HCT116 (cell line): ENCODE data around the gene ZDHHC16. TPM values are rescaled to one million over a fixed set of nuclear protein-coding genes. Genes with fewer than 3 reads are reported as not detected.

Experiments
- ATAC-seq: fragments of 200-7000 bp; cut with Tn5 transposase; 2 replicates; pipeline ENCODE4 v1.9.1; 2020; ENCODE audit warnings: mild to moderate bottlenecking, moderate library complexity
- BruUV-seq: library from RNA; stranded (reverse); fragments of 400-500 nt; replicated peaks from 2 replicates; lab custom pipeline; 2021; lab: Mats Ljungman, UMichigan
- CTCF ChIA-PET: fragments of 300-600 bp; sonication (Branson Sonifier 250); formaldehyde crosslinking; loops from one replicate; lab custom pipeline; 2021; ENCODE audit warnings: antibody characterized with exemption; lab: Charles Lee
- POLR2A ChIA-PET: fragments of 300-600, 350-600 bp; sonication (Branson Sonifier 250); formaldehyde crosslinking; loops from one replicate; lab custom pipeline; 2021; ENCODE audit warnings: antibody characterized with exemption; lab: Charles Lee
- RAD21 ChIA-PET, 2 experiments: fragments of 300-600 bp; sonication (Branson Sonifier 250); formaldehyde crosslinking; loops; one replicate each; lab custom pipeline; 2023; ENCODE audit warnings: low total read pairs in 2 of 2; ENCODE audit not compliant: uncharacterized antibody in 2 of 2, unreplicated experiment in 2 of 2, low non-redundant PET in 1 of 2; lab: Charles Lee
- DNase-seq: peaks from one replicate; pipeline ENCODE4 v3.0.0-alpha.2; 2010; ENCODE audit warnings: low read depth, low spot score
- H2AFZ ChIP-seq: fragments of 200-600 bp; shearing (Covaris generic), sonication (generic); 2 replicates; pipeline ENCODE4 v1.6.1; 2017; ENCODE audit warnings: low read depth, mixed run types, mixed read lengths, antibody characterized with exemption, low read length; ENCODE audit not compliant: poor library complexity, severe bottlenecking
- H3K27ac ChIP-seq: 2 replicates; pipeline ENCODE4 v1.5.1; 2012; ENCODE audit warnings: low read depth, low read length
- H3K27me3 ChIP-seq: fragments of 200-600 bp; sonication (generic); 2 replicates; pipeline ENCODE4 v1.6.1; 2016; ENCODE audit warnings: mixed run types, low read length, mixed read lengths; ENCODE audit not compliant: insufficient read depth
- H3K36me3 ChIP-seq, 2 experiments: fragments of 200-500 bp in 1 of 2; fragments of 200-600 bp in 1 of 2; sonication (Bioruptor generic) in 1 of 2; sonication (generic) in 1 of 2; 2 replicates each; pipeline versions ENCODE4 v1.5.1 to v1.6.1; 2014 to 2016; ENCODE audit warnings: low read length in 2 of 2, inconsistent platforms in 1 of 2, mixed read lengths in 1 of 2, mixed run types in 1 of 2; ENCODE audit not compliant: insufficient read depth in 2 of 2, control insufficient read depth in 1 of 2
- H3K4me1 ChIP-seq, 2 experiments: fragments of 200-600 bp in 1 of 2; sonication (generic) in 1 of 2; 2 replicates each; pipeline versions ENCODE4 v1.5.1 to v1.6.1; 2012 to 2017; ENCODE audit warnings: low read length in 2 of 2, inconsistent platforms in 1 of 2, mild to moderate bottlenecking in 1 of 2, mixed read lengths in 1 of 2, mixed run types in 1 of 2, moderate library complexity in 1 of 2; ENCODE audit not compliant: insufficient read depth in 2 of 2, control insufficient read depth in 1 of 2
- H3K4me2 ChIP-seq: fragments of 200-600 bp; sonication (generic); 2 replicates; pipeline ENCODE4 v1.6.1; 2017; ENCODE audit warnings: mixed run types, low read length, mixed read lengths
- H3K4me3 ChIP-seq, 2 experiments: fragments of 200-600 bp in 1 of 2; sonication (generic) in 1 of 2; replicated peaks in 1 of 2; 2 replicates each; pipeline ENCODE4 v1.5.1; 2011 to 2016; ENCODE audit warnings: low read length in 2 of 2, control low read depth in 1 of 2, low read depth in 1 of 2, mild to moderate bottlenecking in 1 of 2, mixed read lengths in 1 of 2, mixed run types in 1 of 2
- H3K79me2 ChIP-seq: fragments of 200-600 bp; sonication (generic); 2 replicates; pipeline ENCODE4 v1.6.1; 2017; ENCODE audit warnings: mild to moderate bottlenecking, mixed run types, low read length, moderate library complexity, mixed read lengths; ENCODE audit not compliant: insufficient read depth
- H3K9ac ChIP-seq: fragments of 200-600 bp; sonication (generic); 2 replicates; pipeline ENCODE4 v1.6.1; 2016; ENCODE audit warnings: low read length, mixed read lengths
- H3K9me2 ChIP-seq: fragments of 200-600 bp; sonication (generic), shearing (Covaris generic); 2 replicates; pipeline ENCODE4 v1.6.1; 2017; ENCODE audit warnings: mixed run types, mild to moderate bottlenecking, moderate library complexity; ENCODE audit not compliant: insufficient read depth
- H3K9me3 ChIP-seq, 2 experiments: fragments of 200-500 bp in 1 of 2; fragments of 200-600 bp in 1 of 2; sonication (Bioruptor generic) in 1 of 2; sonication (generic) in 1 of 2; 2 replicates each; pipeline ENCODE4 v1.6.1; 2014 to 2017; ENCODE audit warnings: low read length in 2 of 2, mixed read lengths in 2 of 2, inconsistent platforms in 1 of 2, low read depth in 1 of 2, mild to moderate bottlenecking in 1 of 2, mixed run types in 1 of 2, moderate library complexity in 1 of 2; ENCODE audit not compliant: control insufficient read depth in 1 of 2, insufficient read depth in 1 of 2
- H4K20me1 ChIP-seq: fragments of 200-600 bp; sonication (generic), shearing (Covaris generic); 2 replicates; pipeline ENCODE4 v1.6.1; 2017; ENCODE audit warnings: mixed run types, mild to moderate bottlenecking, moderate library complexity; ENCODE audit not compliant: insufficient read depth
- CBX3 ChIP-seq: IDR thresholded peaks from 2 replicates; pipeline ENCODE4 v1.6.1; 2012; ENCODE audit warnings: low read depth
- CTCF ChIP-seq, 3 experiments: fragments of 200-600 bp in 1 of 3; sonication (generic) in 1 of 3; IDR thresholded peaks in 2 of 3; conservative IDR thresholded peaks in 1 of 3; 2 replicates each; pipeline ENCODE4 v1.5.1; 2012 to 2017; ENCODE audit warnings: low read depth in 2 of 3, low read length in 2 of 3, antibody characterized with exemption in 1 of 3, borderline replicate concordance in 1 of 3, control low read depth in 1 of 3, mild to moderate bottlenecking in 1 of 3, mixed read lengths in 1 of 3, mixed run types in 1 of 3, moderate library complexity in 1 of 3; ENCODE audit not compliant: insufficient read depth in 1 of 3
- EGR1 ChIP-seq: IDR thresholded peaks from 2 replicates; pipeline ENCODE4 v1.6.1; 2012; ENCODE audit warnings: low read depth
- ELF1 ChIP-seq: IDR thresholded peaks from 2 replicates; pipeline ENCODE4 v1.6.1; 2012; ENCODE audit warnings: low read depth, borderline replicate concordance
- EZH2phosphoT487 ChIP-seq: fragments of 200-600 bp; IDR thresholded peaks from 2 replicates; pipeline ENCODE4 v1.6.1; 2018; ENCODE audit warnings: antibody characterized with exemption, borderline replicate concordance
- RAD21 ChIP-seq: IDR thresholded peaks from 2 replicates; pipeline ENCODE4 v1.6.1; 2012; ENCODE audit warnings: low read depth, mild to moderate bottlenecking
- SIN3A ChIP-seq: IDR thresholded peaks from 2 replicates; pipeline ENCODE4 v1.6.1; 2012; ENCODE audit warnings: low read depth
- ZFX ChIP-seq: fragments of 450-650 bp; IDR thresholded peaks from 2 replicates; pipeline ENCODE4 v1.6.1; 2017
- ZNF274 ChIP-seq: fragments of 200-500 bp; sonication (Bioruptor generic); IDR thresholded peaks from 2 replicates; pipeline ENCODE4 v1.6.1; 2014; ENCODE audit warnings: mild to moderate bottlenecking, low read depth, low read length, inconsistent platforms
- intact Hi-C: fragments of 100-400 bp; cut with micrococcal nuclease; formaldehyde crosslinking; loops from 2 replicates; pipeline ENCODE4 v1.10.0; 2022
- total RNA-seq: library from RNA; stranded (reverse); gene quantifications from one replicate; pipeline ENCODE4 v1.2.1, GENCODE V29; 2021; ENCODE audit not compliant: unreplicated experiment
- TF ChIP-seq, protein P1 (sequence below): IDR thresholded peaks from 2 replicates; pipeline ENCODE4 v1.6.1; 2012

Gene ZDHHC16
- total RNA-seq, 1 experiment from 2014 or later, result 34.0 TPM

DNA sequence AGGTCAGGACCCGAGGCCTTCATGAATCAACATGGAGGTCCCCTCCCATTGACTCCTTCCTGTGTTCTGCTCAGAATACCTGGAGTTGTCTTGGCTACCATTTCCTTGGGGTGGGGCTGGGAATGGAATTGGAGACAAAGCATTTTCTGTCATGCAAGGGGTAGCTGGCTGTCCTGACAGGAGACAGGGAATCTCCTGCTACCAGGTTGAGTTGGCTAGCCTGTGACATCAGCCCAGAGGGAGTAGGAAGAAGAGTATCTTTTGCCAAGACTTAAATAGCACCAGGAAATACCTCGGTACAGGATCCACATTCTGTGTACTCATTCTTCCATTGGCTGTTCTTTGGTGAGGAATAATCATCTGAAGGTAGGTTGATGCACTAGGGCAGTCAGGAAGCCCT lies 4.9 kb downstream of the ZDHHC16 start:
- Histone ChIP-seq H3K27ac (no peak overlapping the region), H3K9me3 (no peaks in the 10 kb centered on the region), H3K9me2 (no peaks in the 10 kb centered on the region), H3K27me3 (no peaks in the 10 kb centered on the region), H4K20me1 (no peaks in the 10 kb centered on the region), H3K9ac (no peak overlapping the region), H3K4me2 (no peak overlapping the region), H3K36me3 (peaks cover 10 to 13% of the 10 kb centered on the region in 2 experiments; a peak in 3 of 4 replicates), H2AFZ (no peak overlapping the region), H3K79me2 (peaks cover 41% of the 10 kb centered on the region), H3K4me3 (no peak overlapping the region), H3K4me1 (peaks cover 6 to 12% of the 10 kb centered on the region in 2 experiments)
- POLR2A ChIA-PET, result no interaction called here
- DNase-seq, result no peak
- no TSS peak for BruUV-seq
- no peak for ATAC-seq
- intact Hi-C loops, result no loop called here
- TF ChIP-seq ZNF274 (no peak), EGR1 (no peak), EZH2phosphoT487 (no peak), ZFX (no peak), CTCF (IDR thresholded peaks at IDR 0.05 in 2 of 3, conservative IDR thresholded peaks at IDR 0.05 in 1 of 3; ENCODE audit: borderline replicate concordance in 1 of 3, insufficient read depth in 1 of 3, low read depth in 2 of 3, low read length in 2 of 3) (no peak), ELF1 (no peak), RAD21 (no peak), CBX3 (no peak), SIN3A (no peak)
- TF ChIP-seq, protein P1, sequence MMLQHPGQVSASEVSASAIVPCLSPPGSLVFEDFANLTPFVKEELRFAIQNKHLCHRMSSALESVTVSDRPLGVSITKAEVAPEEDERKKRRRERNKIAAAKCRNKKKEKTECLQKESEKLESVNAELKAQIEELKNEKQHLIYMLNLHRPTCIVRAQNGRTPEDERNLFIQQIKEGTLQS, result no peak
- CTCF ChIA-PET, result no interaction called here
- RAD21 ChIA-PET, result no interaction called here
